Colonic mucosa (tissue), 4 donors: Measurements from ENCODE around the gene GARIN3. TPM values are rescaled to one million over a fixed set of nuclear protein-coding genes. Genes with fewer than 3 reads are reported as not detected.

Experiments
- DNase-seq: peaks from one replicate; pipeline ENCODE4 v3.0.0-alpha.2; 2020
- H3K27ac ChIP-seq: fragments of 200-600 bp; one replicate; pipeline ENCODE4 v1.8.0; 2021
- H3K27me3 ChIP-seq: fragments of 200-600 bp; one replicate; pipeline ENCODE4 v1.8.0; 2021
- H3K36me3 ChIP-seq: fragments of 200-600 bp; one replicate; pipeline ENCODE4 v1.8.0; 2021
- H3K4me1 ChIP-seq: fragments of 200-600 bp; one replicate; pipeline ENCODE4 v1.8.0; 2021; ENCODE audit warnings: mild to moderate bottlenecking
- H3K4me3 ChIP-seq: fragments of 200-600 bp; one replicate; pipeline ENCODE4 v1.8.0; 2021
- H3K9ac ChIP-seq, 2 donors: one replicate each; pipeline ENCODE4 v1.7.0; 2013; ENCODE audit warnings: control low read depth in 2 of 2, low read depth in 2 of 2, low read length in 2 of 2
- H3K9me3 ChIP-seq: fragments of 200-600 bp; one replicate; pipeline ENCODE4 v1.8.0; 2021
- CTCF ChIP-seq: fragments of 200-600 bp; IDR thresholded peaks from one replicate; pipeline ENCODE4 v1.8.0; 2022; ENCODE audit warnings: antibody characterized with exemption, mild to moderate bottlenecking
- intact Hi-C: fragments of 100-400 bp; cut with DNase I; formaldehyde crosslinking; loops from one replicate; pipeline ENCODE4 v1.14.1; 2022
- total RNA-seq, 2 donors: library from RNA; stranded (reverse); fragmentation: NEBNext Ultra II Directional in 1 of 2; extraction: Animal tissue kit (Norgen Biotek cat#: 25700) in 1 of 2; gene quantifications; one replicate each; pipeline ENCODE4 v1.2.1, GENCODE V29; 2021
- donor health status: healthy.
- donor health status: DM: no; HTN: no; CAD: no.
- donor health status: DM: no; HTN: no; CAD: no.

Gene GARIN3
- total RNA-seq, 2 donors from 2014 or later, result not detected

DNA sequence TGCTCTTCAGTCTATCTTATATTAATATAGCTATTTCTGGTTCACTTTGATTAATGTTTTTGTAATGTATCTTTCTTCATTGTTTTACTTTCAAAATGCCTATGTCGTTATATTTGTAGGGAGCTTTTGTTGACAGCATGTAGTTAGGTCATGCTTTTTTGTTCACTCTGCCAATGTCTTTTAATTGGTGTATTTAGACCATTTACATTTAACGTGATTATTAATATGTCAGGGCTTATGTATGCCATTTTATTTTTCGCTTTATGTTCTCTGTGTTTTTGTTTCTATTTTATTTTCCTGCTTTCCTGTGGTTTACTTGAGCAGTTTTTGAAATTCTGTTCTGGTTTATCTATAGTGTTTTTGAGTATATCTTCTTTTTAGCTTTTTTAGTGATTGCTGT is 10.8 kb downstream of the GARIN3 start:
- no peak for DNase-seq
- Histone ChIP-seq H3K9ac (no peak overlapping the region), H3K27ac (no peak overlapping the region), H3K36me3 (no peaks in the 10 kb centered on the region), H3K4me3 (no peak overlapping the region), H3K4me1 (no peaks in the 10 kb centered on the region), H3K27me3 (no peaks in the 10 kb centered on the region), H3K9me3 (no peaks in the 10 kb centered on the region)
- TF ChIP-seq CTCF, result no peak
- intact Hi-C loops, result no loop called here

DNA sequence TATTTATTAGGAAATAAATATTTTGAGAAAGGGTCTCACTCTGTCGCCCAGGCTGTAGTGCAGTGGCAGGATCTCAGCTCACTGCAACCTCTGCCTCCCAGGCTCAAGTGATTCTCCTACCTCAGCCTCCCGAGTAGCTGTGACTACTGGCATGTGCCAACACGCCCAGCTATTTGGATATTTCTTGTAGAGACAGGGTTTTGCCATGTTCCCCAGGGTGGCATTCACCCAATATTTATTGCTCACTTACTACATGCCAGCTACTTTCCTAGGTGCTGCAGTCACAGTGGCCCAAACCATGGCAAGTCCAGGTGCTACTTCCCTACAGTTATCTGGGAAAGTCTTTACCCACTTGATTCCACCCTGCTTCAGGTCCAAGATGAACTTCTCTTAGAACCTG is 15.1 kb downstream of the GARIN3 start:
- no peak overlapping the region for H3K27ac ChIP-seq

DNA sequence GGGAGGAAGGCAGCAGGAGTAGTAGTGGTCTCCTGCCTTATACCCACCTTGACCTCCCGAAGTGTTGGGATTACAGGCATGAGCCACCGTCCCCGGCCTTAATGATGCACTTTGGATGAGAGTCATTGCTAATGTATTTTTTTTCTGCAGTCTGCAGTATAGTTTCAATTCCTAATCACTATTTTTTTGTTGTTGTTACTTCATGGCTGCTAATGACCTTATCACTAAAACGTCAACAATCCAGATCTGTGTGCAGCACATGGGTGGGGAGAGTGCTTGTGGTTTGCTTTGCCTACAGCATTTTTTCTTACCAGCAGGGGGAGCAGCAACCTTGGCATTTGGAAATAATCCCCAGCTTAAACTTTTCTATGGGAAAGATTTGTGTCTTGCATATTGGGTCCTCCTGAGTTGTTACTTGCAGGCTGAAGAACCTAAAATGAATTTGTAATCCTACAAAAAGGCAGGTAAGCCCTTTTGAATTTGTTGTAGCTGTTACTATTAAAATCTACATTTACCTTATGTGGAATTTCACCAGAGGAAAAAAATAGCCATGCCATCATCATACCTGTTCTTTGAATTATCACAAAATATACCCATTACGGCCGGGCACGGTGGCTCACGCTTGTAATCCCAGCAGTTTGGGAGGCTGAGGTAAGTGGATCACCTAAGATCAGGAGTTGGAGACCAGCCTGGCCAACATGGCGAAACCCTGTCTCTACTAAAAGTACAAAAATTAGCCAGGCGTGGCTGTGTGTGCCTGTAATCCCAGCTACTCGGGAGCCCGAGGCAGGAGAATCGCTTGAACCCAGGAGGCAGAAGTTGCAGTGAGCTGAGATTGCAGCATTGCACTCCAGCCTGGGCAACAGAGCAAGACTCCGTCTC is 17.1 kb downstream of the GARIN3 start:
- H3K4me1 ChIP-seq, result no peaks in the 10 kb centered on the region
- H3K4me3 ChIP-seq, result no peak overlapping the region
- H3K27ac ChIP-seq, result no peak overlapping the region
- peak; percentile 81 for TF ChIP-seq CTCF
- no peaks in the 10 kb centered on the region for H3K9me3 ChIP-seq
- H3K9ac ChIP-seq, result no peak overlapping the region
- H3K27me3 ChIP-seq, result no peaks in the 10 kb centered on the region
- intact Hi-C loops, result loop anchor here (5.0 to 10.0 kb wide), 3 partner anchors 96 to 588 kb away; no protein-coding TSS in a partner anchor
- no peaks in the 10 kb centered on the region for H3K36me3 ChIP-seq
- DNase-seq, result peak; percentile 84

More for the DNA sequence above, 15.1 kb downstream of the GARIN3 start:
- H3K27me3 ChIP-seq, result no peaks in the 10 kb centered on the region
- DNase-seq, result no peak
- TF ChIP-seq CTCF, result no peak
- no peaks in the 10 kb centered on the region for H3K4me1 ChIP-seq
- no peaks in the 10 kb centered on the region for H3K36me3 ChIP-seq
- H3K9ac ChIP-seq, result no peak overlapping the region
- intact Hi-C loops, result no loop called here
- no peak overlapping the region for H3K4me3 ChIP-seq
- H3K9me3 ChIP-seq, result no peaks in the 10 kb centered on the region

DNA sequence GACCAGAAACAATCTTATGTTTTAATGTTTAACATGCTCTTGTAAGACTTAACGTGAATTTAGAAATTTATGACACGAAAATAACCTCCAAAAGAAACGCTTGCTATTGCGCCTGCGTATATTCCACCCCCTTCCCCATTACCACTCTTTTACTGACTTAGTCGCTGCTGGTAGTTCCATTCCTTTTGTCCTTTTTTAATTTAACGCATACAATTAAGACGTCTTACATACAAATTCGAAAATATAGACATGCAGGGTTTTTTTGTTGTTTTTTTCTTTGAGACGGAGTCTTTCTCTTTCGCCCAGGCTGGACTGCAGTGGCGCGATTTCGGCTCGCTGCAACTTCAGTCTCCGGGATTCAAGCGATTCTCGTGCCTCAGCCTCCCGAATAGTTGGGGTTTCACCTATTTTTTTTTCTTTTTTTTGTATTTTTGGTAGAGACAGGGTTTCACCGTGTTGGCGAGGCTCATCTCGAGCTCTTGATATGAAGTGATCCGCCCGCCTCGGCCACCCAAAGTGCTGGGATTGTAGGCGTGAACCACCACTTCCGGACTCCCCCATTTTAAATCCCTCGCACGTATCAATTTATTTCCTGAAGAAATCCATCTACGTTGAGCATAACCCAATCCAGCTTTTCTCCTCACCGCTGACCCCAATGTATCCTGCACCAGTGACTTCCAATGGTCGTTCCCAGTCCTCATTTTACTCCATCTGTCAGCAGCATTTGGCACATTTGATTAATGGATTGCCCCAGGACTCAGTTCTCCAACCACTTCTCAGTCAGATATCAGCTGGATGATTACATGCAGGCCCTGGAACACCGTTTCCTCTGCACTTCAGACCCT is 22.7 kb downstream of the GARIN3 start:
- H3K27me3 ChIP-seq, result no peaks in the 10 kb centered on the region
- H3K9me3 ChIP-seq, result no peaks in the 10 kb centered on the region
- DNase-seq, result peak; percentile 59
- no peak for TF ChIP-seq CTCF
- intact Hi-C loops, result loop anchor here (10.0 kb wide), 1 partner anchor 101 kb away; no protein-coding TSS in a partner anchor
- H3K4me3 ChIP-seq, result peak overlapping the region; percentile 89
- H3K36me3 ChIP-seq, result peaks cover 3% of the 10 kb centered on the region
- peak overlapping the region; percentile 91 for H3K27ac ChIP-seq
- peak overlapping the region; percentile 42 to 66 for H3K9ac ChIP-seq
- H3K4me1 ChIP-seq, result peaks cover 10% of the 10 kb centered on the region

DNA sequence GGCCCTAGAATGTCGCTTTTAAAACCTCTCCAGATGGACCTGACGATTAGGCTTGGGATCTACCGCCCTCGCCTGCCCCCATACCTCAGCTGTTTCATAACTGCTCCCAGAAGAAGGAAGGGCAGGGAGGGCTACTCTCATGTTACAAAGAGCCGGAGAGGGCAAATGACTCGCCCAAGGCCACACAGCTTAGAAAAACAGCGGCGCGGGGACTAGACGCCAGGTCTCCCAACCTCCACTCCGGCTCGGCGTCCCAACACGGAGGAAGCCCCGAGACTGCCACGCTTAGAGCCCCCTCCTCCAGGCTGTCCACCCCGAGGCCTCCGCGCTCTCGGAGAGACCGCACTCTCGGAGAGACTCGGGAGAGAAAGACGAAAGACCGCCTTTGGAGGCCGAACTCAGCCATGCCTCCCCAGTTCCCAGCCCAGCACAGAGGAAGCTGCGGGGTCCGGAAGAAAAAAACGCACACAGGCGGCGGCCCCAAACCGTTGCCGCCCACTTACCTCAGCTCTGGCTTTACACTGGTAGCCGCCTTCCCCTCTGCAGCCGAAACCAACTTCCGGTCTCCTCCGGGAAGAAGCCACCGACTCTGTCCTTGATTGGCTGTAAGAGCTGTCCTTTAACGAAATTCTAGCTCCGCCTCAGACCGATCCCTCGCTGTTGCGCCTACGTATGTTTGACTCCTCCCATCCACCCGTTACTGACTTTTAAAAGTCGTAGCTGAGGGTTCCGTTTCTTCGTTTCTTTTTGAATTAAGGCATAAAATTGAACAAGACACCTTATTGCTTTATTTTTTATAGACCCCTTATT is 23.5 kb downstream of the GARIN3 start, which contains the start of gene MED7:
MED7 (minus strand) TSS at position 549 of the 810 bp plus-strand sequence. CDS start 3,434 bp downstream, outside the sequence.
- Histone ChIP-seq H3K36me3 (peaks cover 3% of the 10 kb centered on the region), H3K4me3 (peak within 1 kb of the TSS; percentile 89), H3K9ac (peak within 1 kb of the TSS; percentile 86 to 99), H3K4me1 (peaks cover 10% of the 10 kb centered on the region), H3K9me3 (no peaks in the 10 kb centered on the region), H3K27me3 (no peaks in the 10 kb centered on the region), H3K27ac (peak within 1 kb of the TSS; percentile 91)
- peak; percentile 96 for DNase-seq
- intact Hi-C loops, result loop anchor here (10.0 kb wide), 1 partner anchor 102 kb away; no protein-coding TSS in a partner anchor
- no peak for TF ChIP-seq CTCF
